Activated T-cell treated with anti-CD3 and anti-CD28 coated beads, Interleukin-2, amount 50 U/mL, for 24 hours (primary cell): ENCODE results near the gene TFDP1.
A peak's percentile ranks its signal among the peaks of the same experiment; 100 is the strongest.

Experiments
- DNase-seq: peaks from one replicate; pipeline ENCODE4 v3.0.0-alpha.2; 2020
- H3K27ac Mint-ChIP-seq: 2 replicates; pipeline ENCODE4 v1.8.0; 2020; ENCODE audit warnings: mild to moderate bottlenecking, mixed read lengths
- H3K27me3 Mint-ChIP-seq: 2 replicates; pipeline ENCODE4 v1.8.0; 2020; ENCODE audit warnings: mixed read lengths
- H3K36me3 Mint-ChIP-seq: 2 replicates; pipeline ENCODE4 v1.8.0; 2020; ENCODE audit warnings: low read depth, mixed read lengths
- H3K4me1 Mint-ChIP-seq: 2 replicates; pipeline ENCODE4 v1.8.0; 2020; ENCODE audit warnings: low read depth, mixed read lengths
- H3K4me3 Mint-ChIP-seq: 2 replicates; pipeline ENCODE4 v1.8.0; 2020; ENCODE audit warnings: mild to moderate bottlenecking, moderate library complexity, mixed read lengths
- H3K9me3 Mint-ChIP-seq: 2 replicates; pipeline ENCODE4 v1.8.0; 2020; ENCODE audit warnings: mixed read lengths

TFDP1 gene

GRCh38 chr13:113666329-113666670, 81.7 kb downstream of the TFDP1 start:
- H3K27me3 Mint-ChIP-seq, result peaks cover 3% of the 10 kb centered on the region
- DNase-seq, result peak; percentile 23
- H3K36me3 Mint-ChIP-seq, result no peaks in the 10 kb centered on the region
- H3K9me3 Mint-ChIP-seq, result peaks cover 12% of the 10 kb centered on the region
- H3K4me1 Mint-ChIP-seq, result no peaks in the 10 kb centered on the region
- H3K27ac Mint-ChIP-seq, result no peak overlapping the region
- no peak overlapping the region for H3K4me3 Mint-ChIP-seq

DNA sequence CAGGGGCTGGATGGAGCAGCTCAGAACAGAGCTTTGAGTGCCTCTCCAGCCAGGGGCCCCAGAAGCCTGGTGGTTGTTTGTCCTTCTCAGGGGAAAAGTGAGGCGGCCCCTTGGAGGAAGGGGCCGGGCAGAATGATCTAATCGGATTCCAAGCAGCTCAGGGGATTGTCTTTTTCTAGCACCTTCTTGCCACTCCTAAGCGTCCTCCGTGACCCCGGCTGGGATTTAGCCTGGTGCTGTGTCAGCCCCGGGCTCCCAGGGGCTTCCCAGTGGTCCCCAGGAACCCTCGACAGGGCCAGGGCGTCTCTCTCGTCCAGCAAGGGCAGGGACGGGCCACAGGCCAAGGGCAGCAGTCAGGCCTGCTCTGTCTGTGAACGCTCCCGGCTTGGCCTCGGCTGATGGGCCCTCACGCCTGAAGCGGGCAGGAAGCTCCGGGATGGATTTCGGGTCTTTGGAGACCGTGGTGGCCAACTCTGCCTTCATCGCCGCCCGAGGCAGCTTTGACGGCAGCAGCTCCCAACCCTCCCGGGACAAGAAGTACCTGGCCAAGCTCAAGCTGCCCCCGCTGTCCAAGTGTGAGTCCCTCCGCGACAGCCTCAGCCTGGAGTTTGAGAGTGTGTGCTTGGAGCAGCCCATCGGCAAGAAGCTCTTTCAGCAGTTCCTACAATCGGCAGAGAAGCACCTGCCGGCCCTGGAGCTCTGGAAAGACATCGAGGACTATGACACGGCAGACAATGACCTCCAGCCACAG, 82.6 kb downstream of the TFDP1 start, which contains the start of gene GRK1:
TSS of gene GRK1 (plus strand) at position 269 of the 751 bp plus-strand sequence. CDS start at position 437, 168 bp downstream.
- H3K4me1 Mint-ChIP-seq, result no peaks in the 10 kb centered on the region
- H3K27ac Mint-ChIP-seq, result no peak within 1 kb of the TSS
- H3K27me3 Mint-ChIP-seq, result peaks cover 3% of the 10 kb centered on the region
- peak; percentile 25 for DNase-seq
- peaks cover 3% of the 10 kb centered on the region for H3K9me3 Mint-ChIP-seq
- no peak within 1 kb of the TSS for H3K4me3 Mint-ChIP-seq
- H3K36me3 Mint-ChIP-seq, result no peaks in the 10 kb centered on the region

DNA sequence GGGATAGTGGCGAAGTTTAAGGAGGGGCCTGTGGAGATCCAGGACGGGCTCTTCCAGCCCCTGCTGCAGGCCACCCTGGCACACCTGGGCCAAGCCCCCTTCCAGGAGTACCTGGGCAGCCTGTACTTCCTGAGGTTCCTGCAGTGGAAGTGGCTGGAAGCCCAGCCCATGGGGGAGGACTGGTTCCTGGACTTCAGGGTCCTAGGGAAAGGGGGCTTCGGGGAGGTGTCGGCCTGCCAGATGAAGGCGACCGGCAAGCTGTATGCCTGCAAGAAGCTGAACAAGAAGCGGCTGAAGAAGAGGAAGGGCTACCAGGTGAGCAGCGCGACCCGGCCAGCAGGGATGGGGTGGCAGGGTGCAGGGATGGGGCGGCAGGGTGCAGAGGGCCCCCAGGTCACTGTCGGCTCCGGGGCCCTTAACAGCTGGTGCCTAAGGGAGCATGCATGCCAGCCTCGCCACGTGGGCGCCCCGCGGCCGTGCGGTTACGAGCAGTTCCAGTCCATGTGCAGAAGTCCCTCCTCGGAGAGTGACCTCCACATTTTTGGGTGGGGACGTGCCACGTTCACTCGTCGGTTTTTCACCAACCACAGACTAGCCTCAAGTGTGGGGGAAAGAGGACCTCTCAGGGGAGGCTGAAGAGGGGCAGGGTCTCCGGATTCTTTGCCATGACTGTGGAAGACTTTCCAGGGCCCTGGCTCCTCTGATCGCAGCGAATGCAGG, 83.4 kb downstream of the TFDP1 start:
- no peaks in the 10 kb centered on the region for H3K9me3 Mint-ChIP-seq
- peaks cover 3% of the 10 kb centered on the region for H3K27me3 Mint-ChIP-seq
- peak; percentile 25 for DNase-seq
- no peaks in the 10 kb centered on the region for H3K4me1 Mint-ChIP-seq
- H3K27ac Mint-ChIP-seq, result no peak overlapping the region
- H3K36me3 Mint-ChIP-seq, result no peaks in the 10 kb centered on the region
- no peak overlapping the region for H3K4me3 Mint-ChIP-seq

GRCh38 chr13:113668491-113668971, 84.0 kb downstream of the TFDP1 start:
- Mint-ChIP-seq H3K4me1 (no peaks in the 10 kb centered on the region), H3K9me3 (no peaks in the 10 kb centered on the region), H3K27me3 (peaks cover 3% of the 10 kb centered on the region), H3K4me3 (no peak overlapping the region), H3K27ac (no peak overlapping the region), H3K36me3 (no peaks in the 10 kb centered on the region)
- no peak for DNase-seq

- H3K27ac Mint-ChIP-seq, result no peak overlapping the region
- peaks cover 3% of the 10 kb centered on the region for H3K27me3 Mint-ChIP-seq
- H3K9me3 Mint-ChIP-seq, result no peaks in the 10 kb centered on the region
- DNase-seq, result peak; percentile 13
- H3K4me1 Mint-ChIP-seq, result no peaks in the 10 kb centered on the region
- H3K4me3 Mint-ChIP-seq, result no peak overlapping the region
- no peaks in the 10 kb centered on the region for H3K36me3 Mint-ChIP-seq
Measured at GRCh38 chr13:113669231-113669754, 84.7 kb downstream of the TFDP1 start.

DNA sequence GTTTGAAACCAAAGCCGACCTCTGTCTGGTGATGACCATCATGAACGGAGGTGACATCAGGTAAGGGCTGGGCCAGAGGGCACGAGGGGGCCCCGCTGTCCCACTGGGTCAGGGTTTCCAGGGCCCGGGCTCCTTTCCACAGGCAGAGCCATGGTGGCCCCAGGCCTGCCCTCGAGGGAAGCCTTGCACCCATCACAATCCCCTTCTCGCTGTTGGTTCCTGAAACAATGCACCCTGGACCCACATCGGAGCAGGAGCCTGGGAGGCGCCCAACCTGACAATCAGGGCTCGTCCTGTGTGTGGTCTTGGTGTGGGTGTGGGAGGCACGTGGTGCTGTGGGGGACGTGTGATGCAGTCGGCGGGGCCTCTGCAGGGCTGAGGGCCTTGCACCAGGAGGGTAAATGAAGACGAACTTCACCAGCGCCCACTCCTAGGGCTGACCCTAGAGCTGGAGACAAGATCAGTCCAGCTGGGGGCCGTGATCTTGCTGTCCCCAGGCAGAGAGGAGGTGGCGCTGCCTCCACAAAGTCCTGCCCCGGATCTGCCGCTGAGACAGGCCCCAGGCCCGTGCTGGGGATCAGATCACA, 85.3 kb downstream of the TFDP1 start:
- no peaks in the 10 kb centered on the region for H3K4me1 Mint-ChIP-seq
- H3K27me3 Mint-ChIP-seq, result peaks cover 3% of the 10 kb centered on the region
- no peaks in the 10 kb centered on the region for H3K36me3 Mint-ChIP-seq
- no peak overlapping the region for H3K27ac Mint-ChIP-seq
- H3K9me3 Mint-ChIP-seq, result no peaks in the 10 kb centered on the region
- no peak overlapping the region for H3K4me3 Mint-ChIP-seq
- DNase-seq, result peak; percentile 17

DNA sequence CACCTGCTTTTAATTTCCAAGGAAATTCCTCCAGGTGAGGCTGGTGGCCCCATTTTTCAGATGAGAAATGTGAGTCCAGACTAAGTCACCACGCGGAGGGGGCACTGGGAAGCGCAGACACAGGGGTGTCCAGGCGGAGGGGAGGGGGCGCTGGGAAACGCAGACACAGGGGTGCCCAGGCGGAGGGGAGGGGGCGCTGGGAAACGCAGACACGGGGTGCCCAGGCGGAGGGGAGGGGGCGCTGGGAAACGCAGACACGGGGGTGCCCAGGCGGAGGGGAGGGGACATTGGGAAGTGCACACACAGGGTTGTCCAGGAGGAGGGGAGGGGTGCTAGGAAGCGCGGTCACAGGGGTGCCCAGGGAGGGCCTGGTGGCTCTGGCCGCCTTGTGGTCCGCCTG, 86.0 kb downstream of the TFDP1 start:
- DNase-seq, result no peak
- Mint-ChIP-seq H3K4me1 (no peaks in the 10 kb centered on the region), H3K27me3 (peaks cover 3% of the 10 kb centered on the region), H3K36me3 (no peaks in the 10 kb centered on the region), H3K27ac (no peak overlapping the region), H3K4me3 (no peak overlapping the region), H3K9me3 (no peaks in the 10 kb centered on the region)

DNA sequence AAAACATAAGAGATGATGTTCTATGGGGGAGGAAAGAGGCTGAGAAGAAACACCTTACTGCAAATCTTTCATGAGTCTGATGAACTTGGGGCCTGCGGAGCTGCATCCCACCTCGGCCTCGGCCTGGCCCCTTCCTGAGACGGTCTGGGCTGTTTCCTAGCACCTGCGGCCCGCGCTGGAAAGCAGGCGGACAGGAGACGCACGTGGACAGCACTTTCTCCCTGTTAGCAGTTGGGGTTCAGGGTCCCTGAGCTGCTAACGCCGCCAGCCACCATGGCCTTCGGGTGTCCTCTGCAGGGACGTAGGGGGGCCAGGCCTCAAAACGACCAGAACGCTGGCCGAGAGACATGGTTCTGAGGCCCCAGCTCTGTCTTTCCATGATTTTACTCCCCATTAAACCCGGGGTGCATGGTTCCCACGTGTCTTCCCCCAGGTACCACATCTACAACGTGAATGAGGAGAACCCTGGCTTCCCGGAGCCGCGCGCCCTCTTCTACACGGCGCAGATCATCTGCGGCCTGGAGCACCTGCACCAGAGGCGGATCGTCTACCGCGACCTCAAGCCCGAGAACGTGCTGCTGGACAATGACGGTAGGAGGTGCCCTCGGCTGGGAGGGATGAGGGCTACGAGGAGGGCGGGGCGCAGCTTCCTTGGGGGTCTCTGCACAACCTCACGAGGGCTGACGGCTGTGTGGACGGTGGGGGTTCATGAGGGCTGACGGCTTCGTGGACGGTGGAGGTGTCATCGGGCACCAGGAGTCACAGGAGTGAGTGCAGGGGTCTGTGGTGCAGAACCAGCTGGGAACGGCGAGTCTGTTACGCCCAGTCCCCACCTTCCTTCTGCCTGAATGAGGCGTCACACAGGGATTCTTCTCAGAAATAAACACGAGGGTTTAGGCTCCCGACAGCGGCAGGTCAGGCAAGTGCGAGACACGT, 86.8 kb downstream of the TFDP1 start:
- H3K9me3 Mint-ChIP-seq, result no peaks in the 10 kb centered on the region
- H3K27me3 Mint-ChIP-seq, result peaks cover 3% of the 10 kb centered on the region
- H3K27ac Mint-ChIP-seq, result no peak overlapping the region
- DNase-seq, result peak; percentile 25
- H3K4me3 Mint-ChIP-seq, result no peak overlapping the region
- H3K36me3 Mint-ChIP-seq, result no peaks in the 10 kb centered on the region
- H3K4me1 Mint-ChIP-seq, result no peaks in the 10 kb centered on the region

DNA sequence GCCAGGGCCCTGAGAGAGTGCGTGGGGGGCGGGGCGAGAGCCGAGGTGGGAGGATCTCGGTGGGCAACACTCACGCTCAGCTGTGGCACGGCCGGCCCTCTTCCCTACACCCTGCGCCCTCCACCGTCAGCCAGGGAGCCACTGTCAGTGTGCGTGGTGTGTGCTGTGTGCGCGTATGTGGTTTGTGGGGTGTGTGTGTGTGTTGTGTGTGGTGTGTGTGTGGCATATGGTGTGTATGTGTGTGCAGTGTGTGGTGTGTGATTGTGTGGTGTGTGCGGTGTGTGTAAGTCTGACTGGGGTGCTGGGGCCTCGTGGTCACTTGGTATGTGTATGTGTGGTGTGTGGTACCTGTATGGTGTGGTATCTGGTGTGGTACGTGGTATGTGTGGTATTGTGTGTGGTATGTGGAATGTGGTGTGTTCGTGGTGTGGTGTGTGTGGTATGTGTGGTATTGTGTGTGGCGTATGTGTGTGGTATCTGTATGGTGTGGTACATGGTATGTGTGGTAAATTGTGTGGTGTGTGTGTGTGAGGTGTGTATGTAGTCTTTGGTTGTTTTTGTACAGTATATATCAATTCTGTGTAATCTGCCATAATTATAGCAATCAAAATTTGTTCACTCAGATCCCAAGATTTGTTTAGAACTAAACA, 87.6 kb downstream of the TFDP1 start:
- Mint-ChIP-seq H3K4me1 (no peaks in the 10 kb centered on the region), H3K27ac (peak overlapping the region; percentile 22), H3K4me3 (no peak overlapping the region), H3K36me3 (no peaks in the 10 kb centered on the region), H3K27me3 (peaks cover 3% of the 10 kb centered on the region), H3K9me3 (no peaks in the 10 kb centered on the region)
- DNase-seq, result no peak
